Superior temporal gyrus (tissue), 1 donor: Measurements from ENCODE around the gene DSTN.
A peak's percentile ranks its signal among the peaks of the same experiment; 100 is the strongest.

ENCODE experiments used
- DNase-seq: peaks from one replicate; pipeline ENCODE4 v3.0.0-alpha.2; 2016; ENCODE audit errors: extremely low spot score

DSTN gene

GRCh38 chr20:17624070-17624469 is 54.2 kb downstream of the DSTN start:
- no peak for DNase-seq

GRCh38 chr20:17624551-17625245 is 54.8 kb downstream of the DSTN start:
- no peak for DNase-seq

GRCh38 chr20:17625246-17626051 is 55.6 kb downstream of the DSTN start:
- no peak for DNase-seq

GRCh38 chr20:17626217-17627007 is 56.5 kb downstream of the DSTN start:
- DNase-seq: no peak

GRCh38 chr20:17627101-17627955 is 57.5 kb downstream of the DSTN start:
- DNase-seq: no peak

GRCh38 chr20:17628101-17628841 is 58.4 kb downstream of the DSTN start:
- no peak for DNase-seq

GRCh38 chr20:17629025-17629424 is 59.1 kb downstream of the DSTN start:
- DNase-seq: no peak

- no peak for DNase-seq
These were observed 59.8 kb downstream of the DSTN start for GRCh38 chr20:17629678-17630089.

GRCh38 chr20:17630151-17630805 is 60.4 kb downstream of the DSTN start:
- DNase-seq: no peak

GRCh38 chr20:17630806-17631195 is 60.9 kb downstream of the DSTN start:
- DNase-seq: no peak

GRCh38 chr20:17631576-17632319 is 61.9 kb downstream of the DSTN start:
- DNase-seq: no peak

- DNase-seq: no peak
These were observed 63.5 kb downstream of the DSTN start for GRCh38 chr20:17633221-17633849.

GRCh38 chr20:17633850-17634500 is 64.1 kb downstream of the DSTN start:
- no peak for DNase-seq

GRCh38 chr20:17634661-17635331 is 64.9 kb downstream of the DSTN start:
- DNase-seq: no peak

- DNase-seq: no peak
These were observed 65.7 kb downstream of the DSTN start for GRCh38 chr20:17635332-17636244.

- peak; percentile 85 for DNase-seq
These were observed 66.9 kb downstream of the DSTN start for GRCh38 chr20:17636523-17637412.
